Measurements from ENCODE around the gene DNAH10.

DNAH10 gene

DNA sequence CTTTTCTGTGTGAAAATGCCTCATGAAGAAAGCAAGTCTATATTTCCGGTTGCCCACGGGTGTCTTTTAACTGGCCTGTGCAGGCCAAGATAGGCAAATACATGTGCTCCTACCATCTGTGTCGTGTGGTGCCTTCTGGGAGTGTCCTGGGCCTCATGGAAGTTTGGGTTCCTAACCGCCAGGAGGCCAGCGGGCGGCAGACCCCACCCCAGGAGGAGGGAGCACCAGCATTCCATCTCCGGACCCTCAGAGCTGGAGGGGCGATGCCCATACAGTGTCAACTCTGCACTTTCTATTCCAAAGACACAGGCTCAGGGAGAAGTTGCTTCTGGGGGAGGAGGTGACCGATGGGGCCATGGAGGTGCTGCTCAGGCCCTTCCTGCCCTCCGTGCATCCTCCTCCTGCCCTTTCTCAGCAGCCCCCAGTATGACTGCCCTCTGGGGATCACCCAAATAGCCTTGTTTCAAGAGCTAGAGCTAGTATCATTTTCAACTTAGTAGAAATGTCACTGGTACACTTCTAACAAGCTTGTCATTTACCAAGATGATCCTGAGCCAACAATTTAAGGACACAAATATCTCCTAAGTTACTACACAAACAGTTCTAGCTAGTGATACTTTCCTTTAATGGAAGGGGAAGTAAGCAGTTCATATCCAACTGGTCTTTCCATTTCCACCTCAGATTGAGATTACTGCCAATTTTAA lies 192.7 kb downstream of the DNAH10 start:
- DNase-seq = no peak

DNA sequence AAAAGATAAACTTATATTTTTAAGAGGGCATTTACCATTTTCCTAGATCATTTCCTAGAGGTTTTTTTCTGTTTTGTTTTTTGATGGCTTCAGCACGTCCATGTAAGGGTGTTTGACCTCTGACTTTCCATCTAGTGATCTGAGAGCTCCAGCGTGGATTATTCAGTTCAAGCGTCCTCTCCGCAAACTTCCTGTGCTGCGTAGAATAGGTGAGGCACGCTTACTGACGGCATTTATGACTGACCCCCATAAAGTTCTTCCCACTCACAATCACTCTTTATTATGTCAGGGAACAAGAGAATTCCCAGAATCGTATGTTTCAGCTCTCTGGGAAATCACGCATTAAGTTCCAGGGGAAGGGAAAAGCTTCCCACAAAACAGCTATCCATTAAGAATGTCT lies 194.1 kb downstream of the DNAH10 start:
- DNase-seq = no peak

DNA sequence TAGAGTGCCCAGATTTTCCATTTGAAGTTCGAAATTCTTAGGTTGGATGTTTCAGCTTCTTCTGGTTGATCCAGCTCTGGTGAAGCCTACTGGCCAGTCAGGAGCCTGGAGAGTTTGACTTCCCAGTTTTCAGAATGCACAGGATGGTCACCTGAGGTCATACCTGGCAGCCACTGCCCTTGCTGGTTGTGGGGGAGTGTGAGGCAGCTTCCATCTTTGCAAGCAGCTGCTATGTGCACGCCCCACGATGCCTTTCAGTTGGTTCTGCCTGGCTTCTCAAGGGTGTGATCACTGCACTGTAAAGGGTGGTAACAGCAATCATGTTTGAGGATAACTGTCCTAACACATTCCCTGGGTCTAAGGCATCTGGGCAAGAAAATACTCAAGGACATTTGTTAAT lies 195.1 kb downstream of the DNAH10 start:
- no peak for DNase-seq

DNA sequence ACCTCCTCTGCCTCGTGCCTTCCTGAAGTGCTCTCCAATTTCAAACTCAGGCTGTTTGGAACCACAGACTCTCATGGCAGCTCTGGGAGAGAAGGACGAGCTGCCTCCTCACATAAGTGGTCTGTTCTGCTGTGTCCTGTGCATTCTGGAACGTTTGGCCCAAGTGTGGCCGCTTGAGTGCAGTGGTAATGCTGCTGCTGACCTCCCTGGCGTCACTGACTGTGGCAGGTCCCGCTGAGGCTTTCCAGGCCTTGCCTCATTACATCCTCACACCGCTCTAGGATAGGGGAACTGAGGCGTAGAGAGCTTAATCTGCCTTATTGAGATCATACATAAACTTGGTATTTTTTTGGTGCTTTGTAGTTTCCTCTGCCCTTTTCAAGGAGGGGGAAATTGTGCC lies 196.4 kb downstream of the DNAH10 start:
- DNase-seq = no peak

DNA sequence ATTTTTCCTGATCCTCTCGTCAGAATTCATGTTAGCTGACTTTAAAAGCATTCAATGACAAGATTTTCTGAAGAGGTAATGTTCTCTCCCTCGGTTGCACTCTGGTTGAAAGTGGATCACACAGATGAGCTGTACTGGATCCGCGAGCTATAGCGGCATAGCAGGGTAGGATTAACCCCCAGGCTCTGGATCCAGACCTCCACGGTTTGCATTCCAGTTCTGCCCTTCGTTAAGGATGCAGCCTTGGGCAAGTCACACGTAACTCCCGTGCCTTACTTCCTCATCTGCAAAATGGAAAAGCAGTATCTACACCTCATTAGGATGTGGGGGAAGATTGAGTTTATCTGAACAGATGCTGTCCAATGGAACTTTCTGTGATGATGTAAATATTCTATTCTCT lies 196.8 kb downstream of the DNAH10 start:
- no peak for DNase-seq

DNA sequence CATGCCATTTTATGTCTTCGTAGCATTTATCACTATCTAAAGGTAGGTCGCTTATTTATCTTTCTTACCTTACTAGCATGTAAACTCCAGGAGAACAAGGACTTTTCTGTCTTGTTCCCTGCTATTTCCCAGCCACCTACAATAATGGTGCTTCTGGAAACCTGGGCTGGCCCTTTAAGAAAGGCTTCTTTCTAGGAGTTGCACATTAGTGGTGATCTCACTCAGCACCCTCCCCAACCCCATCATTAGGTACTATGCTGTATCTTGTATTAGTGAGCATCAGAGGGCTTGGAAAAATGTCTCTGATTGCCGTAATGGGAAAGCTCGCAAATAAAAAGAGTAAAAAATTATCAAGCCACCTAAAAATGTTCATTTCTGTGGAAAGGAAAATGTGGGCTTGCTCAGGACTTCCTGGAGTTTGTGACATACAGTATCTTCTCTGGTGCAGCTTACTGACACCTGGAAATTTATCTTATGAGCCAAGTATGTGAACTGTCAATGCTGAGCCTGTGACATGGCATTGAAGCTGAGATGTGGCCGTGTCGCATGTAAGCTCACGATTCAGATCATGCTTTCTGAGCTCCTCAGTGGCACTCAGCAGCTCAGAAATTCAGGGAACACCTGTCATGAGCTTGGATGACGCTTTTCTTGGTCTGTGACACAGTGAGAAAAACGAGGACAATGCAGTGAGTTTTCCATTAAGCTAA lies 198.1 kb downstream of the DNAH10 start:
- DNase-seq = no peak

DNA sequence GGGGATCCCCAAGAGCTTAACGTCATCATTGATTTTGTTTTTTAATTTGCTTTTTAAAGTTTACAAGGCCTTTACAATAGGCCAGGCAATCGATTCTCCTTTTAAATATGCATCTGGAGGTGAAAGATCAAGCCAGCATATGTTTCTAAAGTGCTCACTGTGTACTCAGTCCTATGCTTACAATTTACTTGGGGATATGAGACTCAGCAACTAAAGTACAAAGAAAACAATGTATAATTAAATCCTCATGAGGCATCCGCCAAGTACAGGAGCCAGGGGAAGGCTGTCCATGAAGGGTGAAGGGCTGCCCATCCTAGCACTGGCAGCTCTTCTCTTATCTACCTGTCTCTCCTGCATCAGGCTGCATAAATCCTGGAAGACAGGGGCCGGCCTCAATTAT lies 198.8 kb downstream of the DNAH10 start:
- no peak for DNase-seq

DNA sequence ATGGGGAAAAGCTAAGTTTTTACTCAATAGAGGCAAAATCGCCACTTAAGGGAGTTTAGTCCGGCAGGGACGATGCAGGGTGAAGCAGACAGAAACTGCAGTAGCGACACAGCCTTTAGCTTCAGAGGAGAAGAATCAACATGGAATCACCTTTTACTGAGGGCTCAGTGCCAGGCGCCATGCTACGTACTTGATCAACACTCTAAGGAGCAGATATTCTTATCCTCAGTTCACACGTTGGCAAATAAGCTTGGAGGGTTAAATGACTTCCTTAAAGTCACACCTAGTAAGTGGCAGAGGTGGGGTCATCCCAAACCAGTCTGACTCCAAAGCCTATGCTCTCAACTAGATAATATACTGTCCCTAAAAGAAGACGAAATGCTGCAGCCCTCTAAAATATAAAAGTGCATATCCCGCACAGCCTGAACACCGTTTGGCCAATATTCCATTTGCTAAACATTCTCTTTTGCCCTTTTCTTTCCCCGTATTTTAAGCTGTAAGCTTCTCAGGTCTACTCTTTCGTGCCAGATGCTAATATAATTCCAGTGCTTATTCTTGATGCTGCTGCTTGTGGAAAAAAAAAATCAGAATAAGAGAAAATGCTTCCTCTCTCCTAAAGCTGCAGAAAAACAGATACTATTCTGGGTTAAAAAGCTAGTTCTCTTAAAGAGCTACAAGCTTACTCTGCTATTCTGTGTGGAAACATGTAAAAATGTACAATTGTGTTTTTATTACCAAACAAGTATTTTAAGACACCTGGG lies 199.7 kb downstream of the DNAH10 start:
- no peak for DNase-seq

DNA sequence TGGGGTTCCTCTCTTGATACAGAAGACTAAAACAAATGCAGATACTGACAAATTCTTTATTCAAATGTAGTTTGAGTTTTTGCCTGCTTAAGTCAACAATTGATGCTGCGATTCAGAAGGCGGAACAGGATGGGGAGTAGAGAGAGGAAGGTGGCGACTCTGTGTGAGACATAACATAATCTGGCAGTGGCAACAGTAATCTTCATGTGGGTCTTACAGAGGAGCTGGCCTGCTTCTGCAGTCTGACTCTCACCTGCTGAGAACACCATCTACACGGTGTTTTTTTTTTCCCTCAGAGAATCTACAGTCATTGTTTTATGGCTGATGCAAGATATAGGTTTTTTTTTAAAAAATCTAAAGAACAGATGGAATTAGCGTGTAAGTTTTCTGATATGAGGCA lies 200.4 kb downstream of the DNAH10 start:
- DNase-seq = no peak

DNA sequence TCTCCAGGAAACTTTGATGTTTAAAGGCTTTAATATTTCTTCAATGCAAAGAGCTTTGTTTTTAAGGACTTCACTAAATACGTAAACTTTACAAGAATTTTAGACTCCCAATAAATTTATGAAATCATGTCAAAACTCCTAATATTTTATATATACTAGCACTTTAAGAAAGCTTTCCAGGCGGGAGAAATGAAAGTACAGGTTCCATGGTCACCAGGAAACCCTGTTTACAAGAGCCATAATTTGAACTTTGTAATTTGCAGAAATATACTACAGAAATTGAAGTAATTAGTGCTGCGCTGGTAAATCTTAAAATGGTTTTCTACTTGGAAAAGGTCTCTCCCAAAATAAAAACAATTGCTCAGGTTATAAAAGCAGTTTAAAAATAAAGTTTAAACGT lies 201.7 kb downstream of the DNAH10 start:
- DNase-seq = no peak

DNA sequence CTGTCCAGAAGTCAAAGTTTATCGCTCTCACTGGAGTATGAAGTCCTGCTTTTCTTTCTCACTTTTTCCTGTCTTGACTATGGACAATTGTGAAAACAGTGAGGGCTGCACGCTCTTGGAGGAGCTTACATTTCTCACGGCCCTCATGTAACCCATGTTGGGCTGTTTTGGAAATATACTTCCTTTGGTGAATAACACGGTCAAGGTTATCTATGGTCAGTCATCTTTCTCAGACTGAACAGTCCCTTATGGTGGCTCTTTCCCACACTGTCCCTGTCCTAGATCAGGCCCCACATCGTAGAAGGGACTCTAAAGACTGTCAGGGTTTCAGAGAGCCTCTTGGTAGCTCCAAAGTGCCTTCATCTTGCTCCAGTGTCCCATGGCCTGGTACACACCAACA lies 203.3 kb downstream of the DNAH10 start:
- no peak for DNase-seq

DNA sequence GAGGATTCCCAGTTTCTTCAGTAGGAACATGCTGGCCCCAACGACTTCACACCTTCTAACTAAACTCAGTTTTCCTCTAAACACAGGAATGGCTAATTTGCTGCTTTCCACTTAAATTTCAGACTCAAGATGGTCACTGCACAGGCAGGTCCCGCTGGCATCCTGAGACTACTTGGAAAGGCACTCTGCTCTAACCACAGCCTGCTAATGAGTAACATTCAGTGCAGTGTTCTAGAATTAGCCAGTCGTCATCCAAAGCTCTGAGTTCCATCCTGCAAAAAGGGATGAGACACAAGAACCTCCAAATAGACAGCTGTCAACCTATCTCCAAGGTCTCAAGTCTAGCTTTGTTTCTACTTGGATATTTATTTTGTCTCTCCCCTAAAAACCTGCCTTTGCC lies 204.5 kb downstream of the DNAH10 start:
- DNase-seq = no peak

DNA sequence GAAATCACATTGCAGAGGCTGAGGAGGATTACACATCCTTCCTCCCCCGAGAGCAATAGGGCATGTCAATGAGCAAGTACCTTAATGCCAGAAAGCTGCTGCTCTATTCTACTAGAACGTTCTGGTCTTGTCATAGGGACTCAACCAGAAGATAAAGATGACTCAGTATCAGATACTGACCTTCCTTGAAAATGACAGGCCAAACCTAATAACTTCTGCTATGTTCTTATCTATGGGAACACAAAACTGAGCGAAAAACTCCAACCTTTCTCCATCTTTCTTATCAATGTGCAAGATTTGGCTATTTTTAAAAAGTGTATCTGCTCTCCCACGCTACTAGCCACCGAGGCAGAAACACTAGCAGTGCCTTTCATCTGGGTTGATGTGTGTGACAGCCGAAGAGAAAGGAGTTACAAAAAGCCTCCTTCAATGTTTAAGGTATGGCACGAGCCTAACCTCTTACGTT lies 205.1 kb downstream of the DNAH10 start:
- DNase-seq = no peak

DNA sequence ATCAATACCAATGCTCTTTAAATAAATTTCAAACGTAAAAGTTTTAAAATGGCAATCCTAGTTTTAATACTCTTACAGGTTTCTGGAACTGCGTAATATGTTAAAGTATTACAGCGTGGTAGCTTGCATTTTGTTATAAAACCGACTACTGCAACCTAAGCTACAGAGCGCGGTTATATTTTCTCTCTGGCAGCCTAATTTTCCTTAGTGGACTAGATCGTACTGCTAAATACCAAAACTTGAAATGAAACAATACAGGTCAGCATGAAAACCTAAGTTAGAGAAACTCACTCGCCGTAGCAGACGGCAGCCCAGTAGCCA lies 209.3 kb downstream of the DNAH10 start:
- DNase-seq = no peak

DNA sequence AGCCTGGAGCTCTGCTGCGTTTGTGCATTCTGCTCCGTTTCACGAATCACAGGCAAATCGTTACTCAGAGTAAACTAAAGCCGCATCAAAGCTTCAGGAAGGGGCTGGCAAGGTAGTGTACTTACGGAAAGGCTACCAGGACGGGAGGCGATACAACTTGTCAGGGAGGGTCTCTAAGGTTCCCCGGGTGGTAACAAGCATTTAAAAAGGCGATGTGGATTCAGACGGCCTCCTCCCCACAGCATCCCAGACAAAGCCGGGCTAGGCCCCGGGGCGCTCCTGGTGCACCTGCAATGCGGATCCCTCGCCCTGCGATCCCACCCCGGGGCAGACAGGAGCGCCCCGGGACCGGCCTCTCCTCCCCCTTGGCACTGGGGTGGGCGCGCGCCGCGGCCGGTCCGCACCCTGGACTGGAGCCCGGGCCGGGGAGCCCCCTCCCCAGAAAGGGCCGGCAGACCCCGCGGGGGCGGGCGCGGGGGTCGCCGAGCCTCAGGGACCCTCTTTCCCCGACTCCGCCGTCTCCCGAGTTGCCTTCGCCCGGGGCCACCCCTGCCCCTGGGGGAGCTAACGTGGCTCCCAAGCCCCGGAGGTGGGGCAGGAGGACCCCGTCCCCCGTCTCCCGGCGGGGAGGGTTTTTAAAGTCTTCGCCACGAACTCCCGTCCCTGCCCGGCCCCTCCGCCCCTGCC lies 209.8 kb downstream of the DNAH10 start:
- DNase-seq = no peak

DNA sequence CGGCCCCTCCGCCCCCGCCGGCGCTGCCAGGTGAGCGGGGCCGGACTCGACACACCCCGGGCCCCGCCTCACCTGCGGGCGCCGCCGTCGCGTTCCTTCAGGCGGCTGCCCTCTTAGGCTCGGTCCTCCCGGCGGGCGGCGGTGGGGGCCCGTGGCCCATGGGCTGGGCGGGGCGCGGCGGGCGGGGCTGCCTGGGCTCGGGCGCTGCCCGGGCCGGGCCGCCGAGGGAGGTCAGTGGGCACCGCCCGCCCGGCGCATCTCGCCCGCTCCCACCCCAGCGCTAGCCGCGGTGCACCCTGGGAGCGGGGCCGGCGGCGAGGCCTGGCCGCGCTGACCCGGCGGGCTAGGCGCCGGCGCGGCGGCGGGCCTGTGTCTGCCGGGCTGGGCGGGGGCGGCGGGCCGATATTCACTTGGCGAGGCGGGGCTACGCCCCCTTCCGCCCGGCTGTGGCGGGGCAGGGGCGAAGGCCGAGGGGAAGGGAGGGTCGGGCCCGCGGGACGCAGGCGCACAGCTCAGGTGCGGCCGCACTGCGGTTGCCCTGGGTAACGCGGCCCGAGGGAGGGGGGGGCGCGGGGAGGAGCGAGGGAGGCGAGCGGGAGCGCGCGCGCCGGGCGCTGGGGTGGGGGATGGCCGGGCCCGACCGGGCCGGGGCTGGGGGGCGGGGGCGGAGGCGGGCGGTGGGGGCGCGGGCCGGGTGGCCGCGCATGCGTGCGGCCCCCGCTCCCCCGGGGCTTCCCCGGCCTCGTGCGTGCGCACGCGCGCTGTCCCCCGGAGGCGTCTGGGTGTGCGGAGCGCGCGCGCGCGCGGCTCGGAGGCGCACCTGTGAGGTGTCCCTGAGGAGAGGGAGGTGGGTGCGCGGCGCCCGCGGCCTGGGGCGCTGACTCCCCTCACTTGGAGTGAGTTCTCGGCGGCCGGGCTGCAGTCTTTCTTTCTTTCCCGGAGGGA lies 210.6 kb downstream of the DNAH10 start, which contains the start of the genes CCDC92 and ZNF664:
Gene CCDC92, minus strand, starts transcription at position 375 of the 945 bp plus-strand sequence. CDS start 28,526 bp downstream, outside the sequence.
Gene ZNF664, plus strand, starts transcription at position 759 of the 945 bp plus-strand sequence. CDS start 38,930 bp downstream, outside the sequence.
- peak; percentile 94 for DNase-seq

DNA sequence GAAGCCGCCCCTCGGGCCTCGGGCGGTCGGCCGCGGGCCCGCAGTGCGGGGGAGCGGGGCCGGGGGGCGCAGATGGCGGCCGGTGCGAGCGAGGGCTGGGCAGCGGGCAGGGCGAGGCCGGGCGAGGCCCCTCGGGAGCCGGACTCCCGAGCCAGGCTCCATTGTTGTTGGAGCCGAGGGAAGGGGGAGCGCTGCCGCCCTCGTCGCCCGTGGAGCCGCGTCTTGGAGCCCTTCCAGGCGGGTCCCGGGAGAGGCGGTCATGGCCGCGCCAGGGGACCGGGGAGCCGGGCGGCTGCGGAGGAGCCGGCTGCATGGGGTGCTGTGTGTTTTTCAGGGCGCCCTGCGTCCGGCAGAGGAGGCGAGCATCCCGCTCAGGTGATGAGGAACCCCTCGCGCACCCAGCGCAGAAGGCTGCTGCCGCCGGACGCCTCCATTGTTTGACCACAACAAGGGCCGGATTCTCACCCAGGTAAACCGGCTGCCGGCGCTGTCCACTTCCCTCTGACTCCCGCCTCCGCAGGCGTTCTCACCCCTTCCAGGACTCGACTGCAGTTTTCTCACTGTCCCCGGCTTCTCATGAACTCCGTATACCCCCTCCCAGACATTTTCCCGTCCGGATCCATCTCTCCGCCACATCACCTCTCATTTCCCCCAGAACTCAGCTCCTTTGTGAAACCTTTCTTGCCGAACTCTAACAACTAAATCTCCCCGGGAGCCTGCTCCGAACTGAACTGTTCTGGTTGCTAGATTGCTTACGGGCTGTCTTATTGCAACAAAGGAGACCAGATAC lies 211.6 kb downstream of the DNAH10 start:
- DNase-seq = no peak

DNA sequence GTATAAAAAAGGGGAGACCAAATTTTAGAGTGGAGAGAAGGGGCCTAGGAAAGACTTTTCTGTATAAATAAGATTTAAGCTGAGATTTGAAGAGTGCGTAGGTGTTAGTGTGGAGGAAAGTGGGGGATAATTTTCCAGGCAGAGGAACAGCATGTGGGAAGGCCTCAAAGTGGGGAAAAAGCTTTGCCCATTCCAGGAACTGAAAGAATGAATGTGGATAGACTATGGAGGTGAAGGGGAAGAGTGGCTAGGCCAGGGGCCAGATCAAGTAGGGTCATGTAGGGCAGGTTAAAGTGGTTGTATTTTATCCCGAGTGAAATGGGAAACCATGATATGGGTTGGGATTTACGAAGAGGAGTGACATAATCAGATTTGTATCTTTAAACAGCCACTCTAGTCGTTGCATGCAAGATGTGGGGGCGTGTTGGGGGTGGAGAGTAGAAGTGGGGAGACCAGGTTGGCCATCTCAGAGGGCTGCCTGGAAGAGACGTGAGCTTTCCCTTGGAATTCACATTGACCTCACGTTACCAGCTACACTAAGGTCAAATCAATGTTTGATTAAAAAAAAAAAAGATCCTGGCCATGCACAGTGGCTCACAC lies 214.2 kb downstream of the DNAH10 start:
- no peak for DNase-seq

DNA sequence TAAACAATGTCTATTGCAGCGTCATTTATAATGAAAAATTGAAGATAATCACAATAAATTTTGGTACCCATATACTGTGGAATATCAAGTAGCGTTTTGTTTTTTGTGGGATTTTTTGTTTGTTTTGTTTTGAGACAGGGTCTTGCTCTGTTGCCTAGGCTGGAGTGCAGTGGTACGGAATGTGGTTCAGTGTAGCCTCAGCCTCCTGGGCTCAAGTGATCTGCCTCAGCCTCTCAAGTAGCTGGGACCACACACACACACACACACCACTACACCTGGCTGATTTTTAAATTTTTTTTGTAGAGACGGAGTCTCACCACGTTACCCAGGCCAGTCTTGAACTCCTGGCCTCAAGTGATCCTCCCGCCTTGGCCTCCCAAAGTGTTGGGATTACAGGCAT lies 217.5 kb downstream of the DNAH10 start:
- DNase-seq = no peak

DNA sequence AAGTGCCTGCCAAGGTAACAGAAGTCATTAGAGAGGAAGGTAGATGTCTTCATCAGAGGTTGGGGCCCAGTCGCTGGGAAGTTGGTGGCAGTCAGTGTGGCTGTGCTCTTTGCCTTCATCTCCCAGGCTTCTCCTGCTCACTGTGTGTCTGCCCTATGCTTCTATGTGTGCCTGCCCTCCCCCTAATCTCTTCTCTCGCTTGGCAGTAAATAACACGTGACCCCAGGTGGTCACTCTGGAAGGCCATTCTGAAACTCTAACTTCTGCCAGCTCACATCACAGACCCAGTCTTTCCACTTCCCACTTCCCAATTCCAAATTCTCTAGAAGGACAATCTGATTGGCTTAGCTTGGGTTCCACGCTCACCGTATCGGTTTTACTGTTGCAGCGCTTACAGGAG lies 220.2 kb downstream of the DNAH10 start:
- no peak for DNase-seq

Data from NK-92 treated with Interleukin-12 subunit alpha and Interleukin-12 subunit beta, amount 100 ng/mL, for 24 hours (cell line).